Adrenal gland (tissue), 12 donors: ENCODE results near the gene RASL10A. TPM values are rescaled to one million over a fixed set of nuclear protein-coding genes. Genes with fewer than 3 reads are reported as not detected.

Experiments
- DNase-seq, 7 donors: peaks; one replicate each; pipeline ENCODE4 v3.0.0-alpha.2; 2019 to 2020
- H3K27ac ChIP-seq, 5 donors: fragments of 200-600 bp; sonication (generic) in 4 of 5; 1 replicate in 3 of 5; 2 replicates in 2 of 5; pipeline versions ENCODE4 v1.5.1 to v1.8.0; 2016 to 2020; ENCODE audit warnings: mild to moderate bottlenecking in 1 of 5
- H3K27me3 ChIP-seq: fragments of 200-600 bp; 2 replicates; pipeline ENCODE4 v1.8.0; 2021
- H3K36me3 ChIP-seq, 2 donors: fragments of 200-600 bp; replicated peaks in 1 of 2; 1 replicate in 1 of 2; 2 replicates in 1 of 2; pipeline versions ENCODE4 v1.5.1 to v1.8.0; 2018 to 2022
- H3K4me1 ChIP-seq, 2 donors: fragments of 200-600 bp; replicated peaks in 1 of 2; 1 replicate in 1 of 2; 2 replicates in 1 of 2; pipeline versions ENCODE4 v1.5.1 to v1.8.0; 2018 to 2021
- H3K4me3 ChIP-seq, 4 donors: fragments of 200-600 bp; sonication (generic) in 3 of 4; one replicate each; pipeline ENCODE4 v1.5.1; 2016 to 2018
- H3K9me3 ChIP-seq, 3 donors: fragments of 200-600 bp; sonication (generic) in 1 of 3; replicated peaks in 1 of 3; 1 replicate in 2 of 3; 2 replicates in 1 of 3; pipeline versions ENCODE4 v1.5.1 to v1.8.0; 2016 to 2021
- CTCF ChIP-seq, 6 experiments: fragments of 450-650 bp in 4 of 6; fragments of 200-600 bp in 2 of 6; sonication (generic) in 1 of 6; IDR thresholded peaks; 1 replicate in 5 of 6; 2 replicates in 1 of 6; pipeline versions ENCODE4 v1.5.1 to v1.8.0; 2016 to 2021; ENCODE audit warnings: antibody characterized with exemption in 6 of 6, mild to moderate bottlenecking in 2 of 6, moderate library complexity in 1 of 6
- POLR2A ChIP-seq, 2 donors: fragments of 450-650 bp; IDR thresholded peaks; one replicate each; pipeline ENCODE4 v1.6.1; 2017; ENCODE audit warnings: antibody characterized with exemption in 2 of 2, mild to moderate bottlenecking in 2 of 2, moderate library complexity in 1 of 2
- WGBS, 4 donors: extraction: QIAGEN DNeasy Blood & Tissue Kit in 2 of 4; methylation state at CpG; one replicate each; pipeline versions ENCODE4 v1.1.5 to v1.1.7; 2013 to 2017; 5-methylcytosine and 5-hydroxymethylcytosine counted together
- intact Hi-C, 2 donors: fragments of 100-400 bp; cut with DNase I; formaldehyde crosslinking; loops; one replicate each; pipeline versions ENCODE4 v1.14.1 to v1.15.0; 2022 to 2023
- polyA plus RNA-seq, 3 donors: library from polyadenylated mRNA; stranded (reverse); fragments of 200-250 nt in 2 of 3; fragments of 350-450 nt in 1 of 3; fragmentation: Illumina TruSeq in 1 of 3; extraction: RNeasy Lipid Tissue Mini Kit (QIAGEN cat#74804) in 1 of 3; gene quantifications; one replicate each; pipeline ENCODE4 v1.2.3, GENCODE V29; 2013 to 2014
- total RNA-seq, 9 donors: library from RNA; depleted of rRNA in 4 of 9; stranded (reverse); fragments of >200 nt in 4 of 9; fragments of 120-200 nt in 1 of 9; fragmentation: NEBNext Ultra II Directional in 1 of 9; extraction: Animal tissue kit (Norgen Biotek cat#: 25700) in 1 of 9; gene quantifications; one replicate each; pipeline versions ENCODE4 v1.1.0 to v1.2.4, GENCODE V29; 2013 to 2023
- donor health status: healthy with polysubstance abuse.
- donor health status: Bipolar disorder and iron deficiency.
- donor health status: DM: yes; HTN: yes; CAD: no.
- donor health status: DM: no; HTN: no; CAD: no.
- donor health status: DM: no; HTN: no; CAD: no.
- donor health status: DM: yes; HTN: yes; CAD: no.

Gene RASL10A
- total and polyA plus RNA-seq, 12 donors, result 0.33 to 14.4 (median 1.8) TPM

- H3K36me3 ChIP-seq, result peaks cover 0 to 65% of the 10 kb centered on the region in 2 donors
- WGBS, 4 donors, result 89 to 97% (median 92%) methylated on average over 5 to 11 of the region's 11 CpGs
- intact Hi-C loops, result no loop called here
- H3K9me3 ChIP-seq, result no peaks in the 10 kb centered on the region
- H3K27me3 ChIP-seq, result no peaks in the 10 kb centered on the region
- no peak overlapping the region for H3K4me3 ChIP-seq
- peaks cover 11 to 20% of the 10 kb centered on the region in 2 donors for H3K4me1 ChIP-seq
- H3K27ac ChIP-seq, result peak overlapping the region in 1 of 5 donors; percentile 88
- no peak for DNase-seq
- TF ChIP-seq POLR2A (IDR thresholded peaks at IDR 0.05), result no peak
- no peak for TF ChIP-seq CTCF (IDR thresholded peaks at IDR 0.05)
These were observed 14.1 kb upstream of the RASL10A start for GRCh38 chr22:29329581-29329980.

- intact Hi-C loops, result no loop called here
- 87 to 93% (median 88%) methylated on average over 17 to 34 of the region's 34 CpGs for WGBS, 4 donors
- Histone ChIP-seq H3K27ac (no peak overlapping the region), H3K36me3 (peaks cover 0 to 57% of the 10 kb centered on the region in 2 donors), H3K27me3 (no peaks in the 10 kb centered on the region), H3K4me3 (no peak overlapping the region), H3K9me3 (no peaks in the 10 kb centered on the region), H3K4me1 (peaks cover 11 to 20% of the 10 kb centered on the region in 2 donors)
- peak in 1 of 7 donors; percentile 43 for DNase-seq
- no peak for TF ChIP-seq POLR2A (IDR thresholded peaks at IDR 0.05)
- no peak for TF ChIP-seq CTCF (IDR thresholded peaks at IDR 0.05)
These were observed 13.3 kb upstream of the RASL10A start for GRCh38 chr22:29328566-29329500.

GRCh38 chr22:29328055-29328454 is 12.6 kb upstream of the RASL10A start:
- Histone ChIP-seq H3K4me1 (peaks cover 11 to 20% of the 10 kb centered on the region in 2 donors), H3K9me3 (no peaks in the 10 kb centered on the region), H3K36me3 (peaks cover 0 to 51% of the 10 kb centered on the region in 2 donors), H3K27ac (no peak overlapping the region), H3K4me3 (no peak overlapping the region), H3K27me3 (no peaks in the 10 kb centered on the region)
- 78 to 91% (median 85%) methylated on average over 2 to 5 of the region's 5 CpGs for WGBS, 4 donors
- TF ChIP-seq POLR2A (IDR thresholded peaks at IDR 0.05), result no peak
- TF ChIP-seq CTCF (IDR thresholded peaks at IDR 0.05), result no peak
- DNase-seq, result no peak
- intact Hi-C loops, result no loop called here

GRCh38 chr22:29327089-29327764 is 11.7 kb upstream of the RASL10A start:
- no peak for DNase-seq
- Histone ChIP-seq H3K36me3 (peaks cover 0 to 44% of the 10 kb centered on the region in 2 donors), H3K9me3 (no peaks in the 10 kb centered on the region), H3K4me1 (peaks cover 11 to 20% of the 10 kb centered on the region in 2 donors), H3K27me3 (no peaks in the 10 kb centered on the region), H3K4me3 (no peak overlapping the region), H3K27ac (no peak overlapping the region)
- WGBS, 4 donors, result 73 to 83% (median 78%) methylated on average over 7 to 15 of the region's 15 CpGs
- TF ChIP-seq CTCF (IDR thresholded peaks at IDR 0.05) (no peak), POLR2A (IDR thresholded peaks at IDR 0.05) (no peak)
- intact Hi-C loops, result no loop called here
